ENCODE measurements around the gene FCGR1A.
"Not testable (repeated sequence)": the region's sequence is repeated elsewhere in the genome, so short reads cannot be mapped to it uniquely, and the experiment has no call there.

DNA sequence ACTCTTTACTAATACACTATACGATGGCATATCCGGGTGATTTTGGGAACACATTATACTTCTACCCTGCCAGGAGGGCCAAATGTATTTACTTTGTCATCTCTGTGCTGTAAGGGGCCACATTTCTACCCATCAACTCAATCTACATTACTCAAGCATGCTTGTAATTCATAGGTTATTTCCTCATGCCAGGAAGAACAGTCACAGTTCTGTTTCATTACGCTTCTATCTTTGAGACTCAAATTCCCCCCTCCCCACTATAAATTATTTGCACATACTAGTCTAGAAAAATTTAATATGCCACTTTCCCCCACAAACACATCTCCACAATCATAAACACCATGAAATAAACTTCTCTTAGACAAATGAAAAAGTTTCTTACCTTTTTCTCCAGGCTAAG lies 19.1 kb downstream of the FCGR1A start:
- TF ChIP-seq, protein P1, sequence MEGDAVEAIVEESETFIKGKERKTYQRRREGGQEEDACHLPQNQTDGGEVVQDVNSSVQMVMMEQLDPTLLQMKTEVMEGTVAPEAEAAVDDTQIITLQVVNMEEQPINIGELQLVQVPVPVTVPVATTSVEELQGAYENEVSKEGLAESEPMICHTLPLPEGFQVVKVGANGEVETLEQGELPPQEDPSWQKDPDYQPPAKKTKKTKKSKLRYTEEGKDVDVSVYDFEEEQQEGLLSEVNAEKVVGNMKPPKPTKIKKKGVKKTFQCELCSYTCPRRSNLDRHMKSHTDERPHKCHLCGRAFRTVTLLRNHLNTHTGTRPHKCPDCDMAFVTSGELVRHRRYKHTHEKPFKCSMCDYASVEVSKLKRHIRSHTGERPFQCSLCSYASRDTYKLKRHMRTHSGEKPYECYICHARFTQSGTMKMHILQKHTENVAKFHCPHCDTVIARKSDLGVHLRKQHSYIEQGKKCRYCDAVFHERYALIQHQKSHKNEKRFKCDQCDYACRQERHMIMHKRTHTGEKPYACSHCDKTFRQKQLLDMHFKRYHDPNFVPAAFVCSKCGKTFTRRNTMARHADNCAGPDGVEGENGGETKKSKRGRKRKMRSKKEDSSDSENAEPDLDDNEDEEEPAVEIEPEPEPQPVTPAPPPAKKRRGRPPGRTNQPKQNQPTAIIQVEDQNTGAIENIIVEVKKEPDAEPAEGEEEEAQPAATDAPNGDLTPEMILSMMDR (IDR thresholded peaks at IDR 0.05; ENCODE audit: poor library complexity) = not testable (repeated sequence)
- not testable (repeated sequence) for TF ChIP-seq EZH2phosphoT487 (IDR thresholded peaks at IDR 0.05; ENCODE audit: low read depth, severe bottlenecking, unreplicated experiment)
